Calu3 (cell line): ENCODE measurements around the gene CLASP2. TPM values are rescaled to one million over a fixed set of nuclear protein-coding genes. Genes with fewer than 3 reads are reported as not detected.

Experiments
- BruUV-seq: library from RNA; stranded (reverse); fragments of 400-500 nt; replicated peaks from 2 replicates; lab custom pipeline; 2021; lab: Mats Ljungman, UMichigan
- CTCF ChIA-PET: fragments of 300-600 bp; sonication (Branson Sonifier 250); formaldehyde crosslinking; loops from one replicate; lab custom pipeline; 2022; ENCODE audit warnings: antibody characterized with exemption; lab: Charles Lee
- DNase-seq: peaks from one replicate; pipeline ENCODE4 v3.0.0; 2022
- H3K27ac Mint-ChIP-seq: one replicate; pipeline ENCODE4 v1.8.0; 2022; ENCODE audit warnings: mixed read lengths; ENCODE audit not compliant: unreplicated experiment
- H3K27me3 Mint-ChIP-seq: one replicate; pipeline ENCODE4 v1.8.0; 2022; ENCODE audit warnings: mixed read lengths; ENCODE audit not compliant: unreplicated experiment
- H3K36me3 Mint-ChIP-seq: one replicate; pipeline ENCODE4 v1.8.0; 2022; ENCODE audit warnings: mild to moderate bottlenecking, moderate library complexity, mixed read lengths; ENCODE audit not compliant: insufficient read depth, unreplicated experiment
- H3K4me1 Mint-ChIP-seq: one replicate; pipeline ENCODE4 v1.8.0; 2022; ENCODE audit warnings: mild to moderate bottlenecking, low read depth, mixed read lengths; ENCODE audit not compliant: unreplicated experiment
- H3K4me3 Mint-ChIP-seq: one replicate; pipeline ENCODE4 v1.8.0; 2022; ENCODE audit warnings: mild to moderate bottlenecking, low read depth, moderate library complexity, mixed read lengths; ENCODE audit not compliant: unreplicated experiment
- H3K9me3 Mint-ChIP-seq: one replicate; pipeline ENCODE4 v1.8.0; 2022; ENCODE audit warnings: low read depth, mixed read lengths; ENCODE audit not compliant: unreplicated experiment
- intact Hi-C: fragments of 100-400 bp; cut with micrococcal nuclease; formaldehyde crosslinking; loops from one replicate; pipeline ENCODE4 v1.10.0; 2022; ENCODE audit not compliant: unreplicated experiment
- total RNA-seq: library from RNA; stranded (reverse); gene quantifications from 2 replicates; pipeline ENCODE4 v1.2.3, GENCODE V29; 2022
- TF ChIP-seq, protein P1 (sequence below): fragments of 200-600 bp; IDR thresholded peaks from one replicate; pipeline ENCODE4 v1.8.0; 2022; ENCODE audit warnings: antibody characterized with exemption; ENCODE audit not compliant: unreplicated experiment

CLASP2 gene
- total RNA-seq, 1 experiment from 2014 or later, result 56.4 TPM

DNA sequence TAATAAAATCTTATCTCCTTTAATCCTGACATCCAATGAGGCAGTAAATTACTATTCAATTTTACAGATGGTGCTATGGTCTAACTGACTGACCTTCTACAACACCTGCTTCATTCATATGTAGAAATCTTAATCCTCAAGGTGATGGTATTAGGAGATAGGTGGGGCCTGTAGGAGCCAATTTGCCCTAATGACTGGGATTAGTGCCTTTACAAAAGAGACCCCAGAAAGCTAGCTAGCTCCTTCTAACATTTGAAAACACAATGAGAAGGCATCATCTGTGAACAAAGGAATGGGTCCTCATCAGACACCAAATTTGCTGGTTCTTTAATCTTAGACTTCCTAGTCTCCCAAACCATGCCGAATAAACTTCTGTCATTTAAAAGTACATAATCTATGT, 140.5 kb downstream of the CLASP2 start:
- Mint-ChIP-seq H3K9me3 (no peaks in the 10 kb centered on the region), H3K4me1 (no peaks in the 10 kb centered on the region), H3K4me3 (no peak overlapping the region), H3K36me3 (peaks cover 4% of the 10 kb centered on the region), H3K27ac (no peak overlapping the region), H3K27me3 (no peaks in the 10 kb centered on the region)
- TF ChIP-seq, protein P1, sequence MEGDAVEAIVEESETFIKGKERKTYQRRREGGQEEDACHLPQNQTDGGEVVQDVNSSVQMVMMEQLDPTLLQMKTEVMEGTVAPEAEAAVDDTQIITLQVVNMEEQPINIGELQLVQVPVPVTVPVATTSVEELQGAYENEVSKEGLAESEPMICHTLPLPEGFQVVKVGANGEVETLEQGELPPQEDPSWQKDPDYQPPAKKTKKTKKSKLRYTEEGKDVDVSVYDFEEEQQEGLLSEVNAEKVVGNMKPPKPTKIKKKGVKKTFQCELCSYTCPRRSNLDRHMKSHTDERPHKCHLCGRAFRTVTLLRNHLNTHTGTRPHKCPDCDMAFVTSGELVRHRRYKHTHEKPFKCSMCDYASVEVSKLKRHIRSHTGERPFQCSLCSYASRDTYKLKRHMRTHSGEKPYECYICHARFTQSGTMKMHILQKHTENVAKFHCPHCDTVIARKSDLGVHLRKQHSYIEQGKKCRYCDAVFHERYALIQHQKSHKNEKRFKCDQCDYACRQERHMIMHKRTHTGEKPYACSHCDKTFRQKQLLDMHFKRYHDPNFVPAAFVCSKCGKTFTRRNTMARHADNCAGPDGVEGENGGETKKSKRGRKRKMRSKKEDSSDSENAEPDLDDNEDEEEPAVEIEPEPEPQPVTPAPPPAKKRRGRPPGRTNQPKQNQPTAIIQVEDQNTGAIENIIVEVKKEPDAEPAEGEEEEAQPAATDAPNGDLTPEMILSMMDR, result no peak
- intact Hi-C loops, result no loop called here
- no peak for DNase-seq
- CTCF ChIA-PET, result no interaction called here
- no TSS peak for BruUV-seq

DNA sequence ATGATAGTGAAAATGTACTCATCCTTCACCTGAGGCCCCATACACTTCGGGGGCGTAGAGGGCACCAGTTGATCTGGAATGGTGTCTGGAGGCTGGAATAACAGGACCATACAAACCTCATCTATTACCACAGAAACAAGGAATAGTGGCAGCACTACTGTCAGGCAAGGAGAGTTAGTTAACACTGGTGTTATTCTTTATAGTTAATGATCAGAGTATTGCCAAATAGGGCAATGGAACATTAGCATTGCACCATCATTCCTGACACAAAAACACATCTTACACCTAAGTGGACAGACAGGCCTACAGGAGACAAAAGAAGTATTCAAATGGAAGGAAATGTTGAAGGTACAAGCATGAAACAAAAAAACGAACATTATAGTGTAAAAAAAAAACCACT, 140.9 kb downstream of the CLASP2 start:
- Mint-ChIP-seq H3K4me1 (no peaks in the 10 kb centered on the region), H3K27ac (no peak overlapping the region), H3K27me3 (no peaks in the 10 kb centered on the region), H3K9me3 (no peaks in the 10 kb centered on the region), H3K36me3 (peaks cover under 1% of the 10 kb centered on the region), H3K4me3 (no peak overlapping the region)
- TF ChIP-seq, protein P1, result no peak
- no peak for DNase-seq
- BruUV-seq, result no TSS peak
- CTCF ChIA-PET, result no interaction called here
- intact Hi-C loops, result no loop called here

DNA sequence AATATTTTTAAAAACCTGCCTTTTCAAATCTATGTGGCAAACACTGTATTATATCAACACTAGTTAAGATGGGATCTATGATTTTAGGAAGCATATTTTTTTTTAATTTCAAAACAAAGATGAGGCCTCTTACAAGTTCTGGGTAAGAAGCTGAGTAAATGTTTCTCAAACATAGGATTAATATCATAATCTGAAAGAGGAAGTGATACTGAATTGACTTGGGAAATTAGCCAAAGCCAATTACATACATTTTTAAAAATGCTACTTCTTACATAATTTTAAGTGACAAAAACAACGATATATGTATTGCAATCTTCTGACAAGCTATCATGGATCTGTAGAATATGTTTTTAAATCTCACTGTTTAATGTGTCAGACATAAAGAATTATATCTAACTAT, 142.7 kb downstream of the CLASP2 start:
- H3K4me3 Mint-ChIP-seq, result no peak overlapping the region
- CTCF ChIA-PET, result no interaction called here
- DNase-seq, result no peak
- TF ChIP-seq, protein P1, result no peak
- intact Hi-C loops, result no loop called here
- H3K36me3 Mint-ChIP-seq, result no peaks in the 10 kb centered on the region
- H3K9me3 Mint-ChIP-seq, result no peaks in the 10 kb centered on the region
- no peaks in the 10 kb centered on the region for H3K4me1 Mint-ChIP-seq
- no TSS peak for BruUV-seq
- no peak overlapping the region for H3K27ac Mint-ChIP-seq
- H3K27me3 Mint-ChIP-seq, result no peaks in the 10 kb centered on the region

DNA sequence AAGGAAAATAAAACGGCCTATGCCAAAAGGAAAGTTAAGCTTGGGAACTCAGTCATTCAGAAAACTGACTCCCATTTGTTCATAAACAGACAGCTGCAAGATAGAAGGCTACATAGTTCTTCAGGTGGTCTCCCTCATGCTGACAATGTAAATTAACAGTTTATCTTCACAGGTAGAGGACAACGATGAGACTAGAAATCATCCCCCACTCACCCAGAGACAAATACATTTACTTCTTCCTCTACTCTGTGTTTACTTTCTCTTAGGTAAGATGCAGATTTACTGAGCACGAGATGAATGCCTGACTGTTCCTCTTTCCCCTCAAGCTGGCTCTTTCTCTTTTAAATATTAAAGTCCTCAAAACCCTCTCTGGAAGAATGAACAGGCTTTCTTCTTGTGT, 160.2 kb downstream of the CLASP2 start:
- Mint-ChIP-seq H3K4me3 (no peak overlapping the region), H3K27me3 (no peaks in the 10 kb centered on the region), H3K9me3 (no peaks in the 10 kb centered on the region), H3K36me3 (no peaks in the 10 kb centered on the region), H3K27ac (no peak overlapping the region), H3K4me1 (no peaks in the 10 kb centered on the region)
- TF ChIP-seq, protein P1, result no peak
- DNase-seq, result no peak
- CTCF ChIA-PET, result no interaction called here
- intact Hi-C loops, result no loop called here
- BruUV-seq, result no TSS peak

DNA sequence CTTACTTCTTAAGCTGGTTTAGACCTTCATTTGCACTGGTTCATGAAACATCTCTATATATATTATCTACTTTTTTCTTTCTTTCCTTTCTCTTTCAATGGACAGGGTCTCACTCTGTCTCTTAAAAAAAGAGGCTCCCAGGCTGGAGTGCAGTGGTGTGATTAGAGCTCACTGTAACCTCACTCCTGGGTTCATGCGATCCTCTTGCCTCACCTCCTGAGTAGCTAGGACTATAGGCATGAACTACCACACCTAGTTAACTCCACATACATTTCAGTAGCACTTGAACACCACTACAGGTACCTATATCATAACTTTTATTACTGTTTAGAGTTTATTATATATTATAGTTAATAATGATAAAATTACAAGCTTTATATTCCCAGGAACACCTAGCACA, 160.8 kb downstream of the CLASP2 start:
- no peaks in the 10 kb centered on the region for H3K9me3 Mint-ChIP-seq
- H3K27me3 Mint-ChIP-seq, result no peaks in the 10 kb centered on the region
- H3K4me1 Mint-ChIP-seq, result no peaks in the 10 kb centered on the region
- DNase-seq, result no peak
- intact Hi-C loops, result no loop called here
- no TSS peak for BruUV-seq
- TF ChIP-seq, protein P1, result no peak
- CTCF ChIA-PET, result no interaction called here
- H3K4me3 Mint-ChIP-seq, result no peak overlapping the region
- no peaks in the 10 kb centered on the region for H3K36me3 Mint-ChIP-seq
- H3K27ac Mint-ChIP-seq, result no peak overlapping the region
